Peyer's patch (tissue), 4 donors: ENCODE data around the gene XYLB.

Experiments
- CTCF ChIP-seq, 6 experiments: fragments of 450-650 bp in 4 of 6; fragments of 200-600 bp in 2 of 6; sonication (generic) in 1 of 6; IDR thresholded peaks; one replicate each; pipeline ENCODE4 v1.5.1; 2017 to 2019; ENCODE audit warnings: antibody characterized with exemption in 6 of 6, mild to moderate bottlenecking in 3 of 6, moderate library complexity in 1 of 6
- POLR2A ChIP-seq, 2 donors: fragments of 450-650 bp; IDR thresholded peaks; one replicate each; pipeline ENCODE4 v1.5.1; 2017; ENCODE audit warnings: antibody characterized with exemption in 2 of 2, mild to moderate bottlenecking in 2 of 2, moderate library complexity in 2 of 2

DNA sequence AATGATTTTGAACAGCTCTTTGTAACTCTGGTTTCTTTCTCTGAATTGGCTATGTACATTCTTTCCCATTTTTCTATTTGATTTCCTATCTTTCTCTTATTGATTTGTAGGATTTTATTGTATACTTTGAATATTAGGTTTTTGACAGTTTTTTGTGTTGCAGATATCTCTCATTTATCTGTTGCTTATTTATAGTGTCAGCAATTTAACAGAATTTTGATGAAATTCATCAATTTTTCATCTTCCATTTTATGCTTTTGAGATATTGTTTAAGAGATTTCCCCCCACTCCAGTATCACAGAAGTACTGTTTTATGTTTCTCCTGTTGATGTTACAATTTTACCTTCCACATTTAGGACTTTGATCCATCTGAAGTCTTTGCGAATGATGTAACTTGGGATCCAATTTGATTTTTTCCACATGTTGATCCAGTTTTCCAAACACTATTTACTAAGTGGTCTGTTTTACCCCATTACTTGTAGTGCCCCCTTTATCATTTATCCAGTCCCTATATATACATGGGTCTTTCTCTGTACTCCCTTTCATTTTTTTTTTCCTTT is 46.1 kb downstream of the XYLB start:
- TF ChIP-seq POLR2A (IDR thresholded peaks at IDR 0.05) (no peak), CTCF (IDR thresholded peaks at IDR 0.05) (no peak)
